K562 (cell line): ENCODE data around the gene KMT2A. TPM values are rescaled to one million over a fixed set of nuclear protein-coding genes. Genes with fewer than 3 reads are reported as not detected.
A peak's percentile ranks its signal among the peaks of the same experiment; 100 is the strongest.

ENCODE experiments used
- ATF7 ChIP-seq: fragments of 450-650 bp; IDR thresholded peaks from 2 replicates; pipeline ENCODE4 v1.7.1; 2014; ENCODE audit warnings: mild to moderate bottlenecking, moderate library complexity
- ESRRA ChIP-seq: fragments of 450-650 bp; IDR thresholded peaks from 2 replicates; pipeline ENCODE4 v1.6.1; 2014; ENCODE audit warnings: low read depth, mild to moderate bottlenecking, moderate library complexity, borderline replicate concordance
- ETV6 ChIP-seq, 3 experiments: fragments of 150-350 bp in 1 of 3; sonication (generic) in 1 of 3; formaldehyde crosslinking in 1 of 3; IDR thresholded peaks; 2 replicates each; pipeline versions ENCODE4 v1.6.1 to v1.8.0; 2014 to 2022; ENCODE audit warnings: borderline replicate concordance in 2 of 3, low read depth in 2 of 3, antibody characterized with exemption in 1 of 3, low read length in 1 of 3, mild to moderate bottlenecking in 1 of 3, missing genetic modification reagents in 1 of 3
- NCOA6 ChIP-seq: fragments of 450-650 bp; IDR thresholded peaks from 2 replicates; pipeline ENCODE4 v1.6.1; 2017; ENCODE audit warnings: mild to moderate bottlenecking
- NONO ChIP-seq, 2 experiments: fragments of 200-400 bp in 1 of 2; fragments of 450-650 bp in 1 of 2; formaldehyde crosslinking in 1 of 2; IDR thresholded peaks; 2 replicates each; pipeline ENCODE4 v1.6.1; 2017; ENCODE audit warnings: low read depth in 2 of 2, mild to moderate bottlenecking in 2 of 2, moderate library complexity in 2 of 2, low read length in 1 of 2
- NR1H2 ChIP-seq: sonication (generic); formaldehyde crosslinking; IDR thresholded peaks from 2 replicates; pipeline ENCODE4 v1.4.0; 2020; ENCODE audit warnings: mild to moderate bottlenecking, missing genetic modification reagents
- SMARCA5 ChIP-seq: fragments of 450-650 bp; IDR thresholded peaks from 2 replicates; pipeline ENCODE4 v1.6.1; 2016
- TAF15 ChIP-seq: fragments of 200-400 bp; formaldehyde crosslinking; IDR thresholded peaks from 2 replicates; pipeline ENCODE4 v1.6.1; 2017; ENCODE audit warnings: mild to moderate bottlenecking, low read depth, low read length, moderate library complexity
- TAF7 ChIP-seq: fragments of 450-650 bp; IDR thresholded peaks from 2 replicates; pipeline ENCODE4 v1.6.1; 2016; ENCODE audit warnings: missing genetic modification characterization, missing compliant biosample characterization
- ZFX ChIP-seq: sonication (generic); formaldehyde crosslinking; IDR thresholded peaks from 2 replicates; pipeline ENCODE4 v1.8.0; 2022; ENCODE audit warnings: mild to moderate bottlenecking, missing genetic modification reagents, moderate library complexity
- ZNF133 ChIP-seq: fragments of 250-450 bp; sonication (Bioruptor Pico); IDR thresholded peaks from 2 replicates; pipeline ENCODE4 v1.4.0; 2020; ENCODE audit warnings: mild to moderate bottlenecking
- ZNF354B ChIP-seq: fragments of 250-450 bp; sonication (Bioruptor Pico); IDR thresholded peaks from 2 replicates; pipeline ENCODE4 v1.4.0; 2020
- ZNF699 ChIP-seq: fragments of 250-450 bp; sonication (Bioruptor Pico); IDR thresholded peaks from 2 replicates; pipeline ENCODE4 v1.8.0; 2021; ENCODE audit warnings: mild to moderate bottlenecking, moderate library complexity; ENCODE audit not compliant: insufficient replicate concordance
- polyA plus RNA-seq, 8 experiments: library from polyadenylated mRNA; depleted of rRNA in 4 of 8; stranded (reverse) in 5 of 8; unstranded in 3 of 8; fragments of >200 nt; fragmentation: Nextera tagmentation in 2 of 8; fragmentation: Illumina TruSeq in 1 of 8; extraction: Ambion mirVana in 2 of 8; extraction: Trizol in 1 of 8; gene quantifications; 2 replicates each; pipeline versions ENCODE4 v1.2.1 to v1.2.3, GENCODE V29; 2011 to 2014; ENCODE audit warnings: inconsistent platforms in 1 of 8, missing spikeins in 1 of 8
- total RNA-seq, 7 experiments: library from RNA; depleted of rRNA in 6 of 7; stranded (reverse); fragments of >200 nt in 6 of 7; fragmentation: Illumina TruSeq in 2 of 7; extraction: Trizol in 2 of 7; gene quantifications; 2 replicates each; pipeline versions ENCODE4 v1.2.1 to v1.2.3, GENCODE V29; 2011 to 2021; ENCODE audit warnings: low replicate concordance in 1 of 7
- TF ChIP-seq, protein P1 (sequence below): fragments of 450-650 bp; IDR thresholded peaks from 2 replicates; pipeline ENCODE4 v1.6.1; 2016; ENCODE audit warnings: low read depth
- TF ChIP-seq, protein P2 (sequence below): fragments of 450-650 bp; IDR thresholded peaks from 2 replicates; pipeline ENCODE4 v1.6.1; 2016
- TF ChIP-seq, protein P3 (sequence below): fragments of 200-800 bp; sonication (Bioruptor generic); IDR thresholded peaks from 2 replicates; pipeline ENCODE4 v1.6.1; 2017; ENCODE audit warnings: missing genetic modification characterization, missing compliant biosample characterization

The KMT2A gene
- total and polyA plus RNA-seq, 9 of the 15 experiments (the other 6 are each of a cell fraction or from before 2014, with no cell fraction given): 9.6 to 59.9 (median 32.6) TPM

DNA sequence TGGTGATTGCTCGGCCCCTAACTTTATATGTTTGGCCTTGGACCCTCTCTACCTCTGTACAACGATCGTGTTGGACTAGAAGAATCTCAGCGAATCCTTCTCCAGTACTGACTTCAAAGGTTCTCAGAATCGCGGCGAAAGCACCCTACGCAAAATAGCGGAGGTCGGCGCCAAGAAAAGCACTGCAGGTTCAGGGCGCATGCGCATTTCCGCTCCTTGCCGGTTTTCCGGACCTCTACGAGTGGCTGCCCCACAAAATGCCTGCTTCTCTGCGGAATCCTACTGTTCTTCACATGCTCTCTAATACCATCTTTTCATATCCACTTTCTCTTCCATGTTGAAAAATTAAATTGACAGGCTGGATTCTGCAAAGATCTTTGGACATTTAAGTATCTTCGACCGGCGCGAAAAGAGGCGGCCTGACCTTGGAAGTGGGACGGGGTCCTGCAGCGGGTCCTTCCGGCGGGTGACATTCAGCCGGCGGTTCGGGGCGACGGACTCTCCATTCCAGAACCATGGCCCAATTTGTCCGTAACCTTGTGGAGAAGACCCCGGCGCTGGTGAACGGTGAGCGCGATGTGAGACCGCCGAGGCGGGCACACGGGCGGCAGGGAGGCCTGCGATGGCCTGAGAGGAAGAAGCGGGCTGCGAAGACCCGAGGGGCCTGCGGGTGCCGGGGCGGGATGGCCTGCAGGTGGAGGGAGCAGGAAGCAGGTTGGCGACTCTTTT lies 35.0 kb upstream of the KMT2A start, which contains the start of gene ATP5MG (continued):
- TF ChIP-seq, protein P1, sequence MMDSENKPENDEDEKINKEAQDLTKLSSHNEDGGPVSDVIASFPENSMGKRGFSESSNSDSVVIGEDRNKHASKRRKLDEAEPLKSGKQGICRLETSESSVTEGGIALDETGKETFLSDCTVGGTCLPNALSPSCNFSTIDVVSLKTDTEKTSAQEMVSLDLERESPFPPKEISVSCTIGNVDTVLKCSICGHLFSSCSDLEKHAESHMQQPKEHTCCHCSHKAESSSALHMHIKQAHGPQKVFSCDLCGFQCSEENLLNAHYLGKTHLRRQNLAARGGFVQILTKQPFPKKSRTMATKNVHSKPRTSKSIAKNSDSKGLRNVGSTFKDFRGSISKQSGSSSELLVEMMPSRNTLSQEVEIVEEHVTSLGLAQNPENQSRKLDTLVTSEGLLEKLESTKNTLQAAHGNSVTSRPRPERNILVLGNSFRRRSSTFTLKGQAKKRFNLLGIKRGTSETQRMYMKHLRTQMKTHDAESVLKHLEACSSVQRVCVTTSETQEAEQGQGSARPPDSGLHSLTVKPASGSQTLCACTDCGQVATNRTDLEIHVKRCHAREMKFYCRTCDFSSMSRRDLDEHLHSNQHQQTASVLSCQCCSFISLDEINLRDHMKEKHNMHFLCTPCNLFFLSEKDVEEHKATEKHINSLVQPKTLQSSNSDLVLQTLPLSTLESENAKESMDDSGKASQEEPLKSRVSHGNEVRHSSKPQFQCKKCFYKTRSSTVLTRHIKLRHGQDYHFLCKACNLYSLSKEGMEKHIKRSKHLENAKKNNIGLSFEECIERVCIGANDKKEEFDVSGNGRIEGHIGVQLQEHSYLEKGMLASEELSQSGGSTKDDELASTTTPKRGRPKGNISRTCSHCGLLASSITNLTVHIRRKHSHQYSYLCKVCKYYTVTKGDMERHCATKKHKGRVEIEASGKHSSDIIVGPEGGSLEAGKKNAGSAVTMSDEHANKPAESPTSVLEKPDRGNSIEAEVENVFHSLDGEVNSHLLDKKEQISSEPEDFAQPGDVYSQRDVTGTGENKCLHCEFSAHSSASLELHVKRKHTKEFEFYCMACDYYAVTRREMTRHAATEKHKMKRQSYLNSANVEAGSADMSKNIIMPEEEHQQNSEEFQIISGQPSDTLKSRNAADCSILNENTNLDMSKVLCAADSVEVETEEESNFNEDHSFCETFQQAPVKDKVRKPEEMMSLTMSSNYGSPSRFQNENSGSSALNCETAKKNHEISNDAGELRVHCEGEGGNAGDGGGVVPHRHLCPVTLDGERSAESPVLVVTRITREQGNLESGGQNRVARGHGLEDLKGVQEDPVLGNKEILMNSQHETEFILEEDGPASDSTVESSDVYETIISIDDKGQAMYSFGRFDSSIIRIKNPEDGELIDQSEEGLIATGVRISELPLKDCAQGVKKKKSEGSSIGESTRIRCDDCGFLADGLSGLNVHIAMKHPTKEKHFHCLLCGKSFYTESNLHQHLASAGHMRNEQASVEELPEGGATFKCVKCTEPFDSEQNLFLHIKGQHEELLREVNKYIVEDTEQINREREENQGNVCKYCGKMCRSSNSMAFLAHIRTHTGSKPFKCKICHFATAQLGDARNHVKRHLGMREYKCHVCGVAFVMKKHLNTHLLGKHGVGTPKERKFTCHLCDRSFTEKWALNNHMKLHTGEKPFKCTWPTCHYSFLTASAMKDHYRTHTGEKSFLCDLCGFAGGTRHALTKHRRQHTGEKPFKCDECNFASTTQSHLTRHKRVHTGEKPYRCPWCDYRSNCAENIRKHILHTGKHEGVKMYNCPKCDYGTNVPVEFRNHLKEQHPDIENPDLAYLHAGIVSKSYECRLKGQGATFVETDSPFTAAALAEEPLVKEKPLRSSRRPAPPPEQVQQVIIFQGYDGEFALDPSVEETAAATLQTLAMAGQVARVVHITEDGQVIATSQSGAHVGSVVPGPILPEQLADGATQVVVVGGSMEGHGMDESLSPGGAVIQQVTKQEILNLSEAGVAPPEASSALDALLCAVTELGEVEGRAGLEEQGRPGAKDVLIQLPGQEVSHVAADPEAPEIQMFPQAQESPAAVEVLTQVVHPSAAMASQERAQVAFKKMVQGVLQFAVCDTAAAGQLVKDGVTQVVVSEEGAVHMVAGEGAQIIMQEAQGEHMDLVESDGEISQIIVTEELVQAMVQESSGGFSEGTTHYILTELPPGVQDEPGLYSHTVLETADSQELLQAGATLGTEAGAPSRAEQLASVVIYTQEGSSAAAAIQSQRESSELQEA: no peak
- TF ChIP-seq ESRRA (peak; percentile 96), NONO (IDR thresholded peaks at IDR 0.05; ENCODE audit: low read depth in 2 of 2, low read length in 1 of 2) (peak in 1 of 2 experiments; percentile 94; a peak in 2 of 4 replicates), NR1H2 (CRISPR knock-in tag) (no peak), ZNF354B (CRISPR knock-in tag) (no peak), ATF7 (peak; percentile 94), ZNF133 (CRISPR knock-in tag) (no peak), TAF7 (tag) (no peak), NCOA6 (no peak), SMARCA5 (no peak), ETV6 (IDR thresholded peaks at IDR 0.05; ENCODE audit: borderline replicate concordance in 1 of 2, low read depth in 2 of 2, low read length in 1 of 2) (no peak), ETV6 (CRISPR knock-in tag; IDR thresholded peaks at IDR 0.05; ENCODE audit: borderline replicate concordance) (no peak), TAF15 (no peak), ZFX (CRISPR knock-in tag) (peak; percentile 86), ZNF699 (CRISPR knock-in tag) (no peak)
- TF ChIP-seq, protein P2, sequence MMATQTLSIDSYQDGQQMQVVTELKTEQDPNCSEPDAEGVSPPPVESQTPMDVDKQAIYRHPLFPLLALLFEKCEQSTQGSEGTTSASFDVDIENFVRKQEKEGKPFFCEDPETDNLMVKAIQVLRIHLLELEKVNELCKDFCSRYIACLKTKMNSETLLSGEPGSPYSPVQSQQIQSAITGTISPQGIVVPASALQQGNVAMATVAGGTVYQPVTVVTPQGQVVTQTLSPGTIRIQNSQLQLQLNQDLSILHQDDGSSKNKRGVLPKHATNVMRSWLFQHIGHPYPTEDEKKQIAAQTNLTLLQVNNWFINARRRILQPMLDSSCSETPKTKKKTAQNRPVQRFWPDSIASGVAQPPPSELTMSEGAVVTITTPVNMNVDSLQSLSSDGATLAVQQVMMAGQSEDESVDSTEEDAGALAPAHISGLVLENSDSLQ: no peak; the same call in 1 of the 2 replicates
- TF ChIP-seq, protein P3, sequence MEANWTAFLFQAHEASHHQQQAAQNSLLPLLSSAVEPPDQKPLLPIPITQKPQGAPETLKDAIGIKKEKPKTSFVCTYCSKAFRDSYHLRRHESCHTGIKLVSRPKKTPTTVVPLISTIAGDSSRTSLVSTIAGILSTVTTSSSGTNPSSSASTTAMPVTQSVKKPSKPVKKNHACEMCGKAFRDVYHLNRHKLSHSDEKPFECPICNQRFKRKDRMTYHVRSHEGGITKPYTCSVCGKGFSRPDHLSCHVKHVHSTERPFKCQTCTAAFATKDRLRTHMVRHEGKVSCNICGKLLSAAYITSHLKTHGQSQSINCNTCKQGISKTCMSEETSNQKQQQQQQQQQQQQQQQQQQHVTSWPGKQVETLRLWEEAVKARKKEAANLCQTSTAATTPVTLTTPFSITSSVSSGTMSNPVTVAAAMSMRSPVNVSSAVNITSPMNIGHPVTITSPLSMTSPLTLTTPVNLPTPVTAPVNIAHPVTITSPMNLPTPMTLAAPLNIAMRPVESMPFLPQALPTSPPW: 0 out of 2 replicates have a peak, but pooled peaks have one; percentile 15
